Lower lobe of right lung (tissue), 2 donors: ENCODE results near the gene UBAP2. TPM values are rescaled to one million over a fixed set of nuclear protein-coding genes. Genes with fewer than 3 reads are reported as not detected.

Experiments used
- ATAC-seq, 2 donors: fragments of 200-7000 bp; cut with Tn5 transposase; one replicate each; pipeline ENCODE4 v1.9.1; 2020 to 2022; ENCODE audit warnings: mild to moderate bottlenecking in 2 of 2, moderate library complexity in 2 of 2
- DNase-seq: peaks from one replicate; pipeline ENCODE4 v3.0.0-alpha.2; 2020
- H3K27ac ChIP-seq: fragments of 200-600 bp; one replicate; pipeline ENCODE4 v1.8.0; 2022
- H3K27me3 ChIP-seq: fragments of 200-600 bp; one replicate; pipeline ENCODE4 v1.8.0; 2022; ENCODE audit warnings: low read depth
- H3K36me3 ChIP-seq: fragments of 200-600 bp; one replicate; pipeline ENCODE4 v1.8.0; 2022; ENCODE audit warnings: mild to moderate bottlenecking
- H3K4me1 ChIP-seq: fragments of 200-600 bp; one replicate; pipeline ENCODE4 v1.8.0; 2022
- H3K4me3 ChIP-seq: fragments of 200-600 bp; one replicate; pipeline ENCODE4 v1.8.0; 2022; ENCODE audit warnings: mild to moderate bottlenecking
- H3K9me3 ChIP-seq: fragments of 200-600 bp; one replicate; pipeline ENCODE4 v1.8.0; 2022
- CTCF ChIP-seq: fragments of 200-600 bp; IDR thresholded peaks from one replicate; pipeline ENCODE4 v1.8.0; 2022; ENCODE audit warnings: antibody characterized with exemption, mild to moderate bottlenecking
- intact Hi-C: fragments of 100-400 bp; cut with DNase I; formaldehyde crosslinking; loops from one replicate; pipeline ENCODE4 v1.11.0; 2022
- total RNA-seq: library from RNA; stranded (reverse); fragmentation: NEBNext Ultra II Directional; extraction: Animal tissue kit (Norgen Biotek cat#: 25700); gene quantifications from one replicate; pipeline ENCODE4 v1.2.1, GENCODE V29; 2021
- donor health status: DM: no; HTN: yes; CAD: no; lungs with severe emphysema.

Gene UBAP2
- total RNA-seq, 1 donor from 2014 or later, result 33.3 TPM

GRCh38 chr9:34089311-34089710, 40.6 kb upstream of the UBAP2 start:
- Histone ChIP-seq H3K4me3 (no peak overlapping the region), H3K4me1 (peaks cover 9% of the 10 kb centered on the region), H3K27ac (no peak overlapping the region), H3K36me3 (peaks cover 96% of the 10 kb centered on the region), H3K27me3 (no peaks in the 10 kb centered on the region), H3K9me3 (no peaks in the 10 kb centered on the region)
- TF ChIP-seq CTCF, result no peak
- ATAC-seq (no peak), DNase-seq (no peak)
- intact Hi-C loops, result no loop called here

GRCh38 chr9:34087370-34087769, 38.7 kb upstream of the UBAP2 start:
- H3K4me3 ChIP-seq, result no peak overlapping the region
- H3K9me3 ChIP-seq, result no peaks in the 10 kb centered on the region
- DNase-seq (no peak), ATAC-seq (no peak)
- TF ChIP-seq CTCF, result no peak
- intact Hi-C loops, result no loop called here
- H3K27me3 ChIP-seq, result no peaks in the 10 kb centered on the region
- H3K36me3 ChIP-seq, result peaks cover 77% of the 10 kb centered on the region
- peaks cover 9% of the 10 kb centered on the region for H3K4me1 ChIP-seq
- no peak overlapping the region for H3K27ac ChIP-seq

- Histone ChIP-seq H3K27me3 (no peaks in the 10 kb centered on the region), H3K27ac (no peak overlapping the region), H3K4me1 (peaks cover 9% of the 10 kb centered on the region), H3K4me3 (no peak overlapping the region), H3K36me3 (peaks cover 72% of the 10 kb centered on the region), H3K9me3 (no peaks in the 10 kb centered on the region)
- ATAC-seq (peak in 1 of 2 donors; percentile 67), DNase-seq (no peak)
- TF ChIP-seq CTCF, result no peak
- intact Hi-C loops, result no loop called here
Measured at GRCh38 chr9:34086864-34087263, 38.2 kb upstream of the UBAP2 start.

- H3K27ac ChIP-seq, result peak overlapping the region; percentile 49
- no peaks in the 10 kb centered on the region for H3K9me3 ChIP-seq
- no peak for ATAC-seq
- H3K27me3 ChIP-seq, result no peaks in the 10 kb centered on the region
- no peak for DNase-seq
- no peak for TF ChIP-seq CTCF
- intact Hi-C loops, result no loop called here
- peaks cover 61% of the 10 kb centered on the region for H3K36me3 ChIP-seq
- no peak overlapping the region for H3K4me3 ChIP-seq
- H3K4me1 ChIP-seq, result peaks cover 9% of the 10 kb centered on the region
Measured at GRCh38 chr9:34085581-34086500, 37.2 kb upstream of the UBAP2 start.

- H3K4me3 ChIP-seq, result no peak overlapping the region
- H3K9me3 ChIP-seq, result no peaks in the 10 kb centered on the region
- no peak for TF ChIP-seq CTCF
- intact Hi-C loops, result no loop called here
- peaks cover 49% of the 10 kb centered on the region for H3K36me3 ChIP-seq
- no peaks in the 10 kb centered on the region for H3K27me3 ChIP-seq
- peak overlapping the region; percentile 49 for H3K27ac ChIP-seq
- ATAC-seq (peak; percentile 41 to 54), DNase-seq (no peak)
- H3K4me1 ChIP-seq, result peaks cover 9% of the 10 kb centered on the region
Measured at GRCh38 chr9:34084562-34084961, 35.9 kb upstream of the UBAP2 start.
